GM18511 (cell line): ENCODE data around the gene IL13.

Experiments
- ATAC-seq: cut with Tn5 transposase; IDR thresholded peaks from one replicate; pipeline ENCODE4 v1.9.1; 2021; ENCODE audit warnings: mild to moderate bottlenecking, moderate library complexity; ENCODE audit not compliant: unreplicated experiment

The IL13 gene

GRCh38 chr5:132688536-132689339 lies 30.8 kb downstream of the IL13 start:
- peak; percentile 45 for ATAC-seq

GRCh38 chr5:132689513-132689912 lies 31.5 kb downstream of the IL13 start:
- no peak for ATAC-seq

- ATAC-seq = no peak
Measured at GRCh38 chr5:132690156-132690555, 32.2 kb downstream of the IL13 start.

GRCh38 chr5:132691755-132692631 lies 34.0 kb downstream of the IL13 start:
- ATAC-seq = peak; percentile 57

- ATAC-seq = no peak
Measured at GRCh38 chr5:132692632-132692967, 34.6 kb downstream of the IL13 start.

GRCh38 chr5:132695956-132696355 lies 38.0 kb downstream of the IL13 start:
- ATAC-seq = no peak

GRCh38 chr5:132704875-132705274 lies 46.9 kb downstream of the IL13 start:
- ATAC-seq = no peak

- ATAC-seq = no peak
Measured at GRCh38 chr5:132708645-132709044, 50.7 kb downstream of the IL13 start.
